ENCODE results near the gene ZFYVE27. TPM values are rescaled to one million over a fixed set of nuclear protein-coding genes. Genes with fewer than 3 reads are reported as not detected.

The ZFYVE27 gene
- total and polyA plus RNA-seq, 2 of the 4 experiments (the other 2 are of a cell fraction) = 13.1 to 22.2 TPM

- H3K9me1 ChIP-seq (ENCODE audit: insufficient read depth, low read length) = no peaks in the 10 kb centered on the region
- H3K9me3 ChIP-seq (ENCODE audit: control insufficient read depth, insufficient read depth, low read length) = no peaks in the 10 kb centered on the region
- H3K79me1 ChIP-seq (ENCODE audit: low read depth in 1 of 2, low read length in 2 of 2) = no peaks in the 10 kb centered on the region
- no peak overlapping the region for H3K14ac ChIP-seq (replicated peaks; ENCODE audit: low read depth, low read length)
- 30% methylated on average over 2 of the region's 11 CpGs; no CpG with 5 or more reads in 1 of the 2 experiments for WGBS, 2 experiments (ENCODE audit: extremely low coverage in 2 of 2, insufficient read length in 1 of 2)
- H2BK120ac ChIP-seq (ENCODE audit: low read depth, low read length) = no peak overlapping the region
- H3K18ac ChIP-seq (ENCODE audit: low read depth, low read length) = no peak overlapping the region
- BruUV-seq (replicated peaks) = no TSS peak
- H3K56ac ChIP-seq (ENCODE audit: extremely low read depth, insufficient read depth, low read length) = no peak overlapping the region
- in situ Hi-C loops (cut with MboI; ENCODE audit: low sequenced_read_pairs) = loop anchor here (25.0 kb wide), 1 partner anchor 259 kb away; the partner anchor contains the start of gene CRTAC1
- POLR2A ChIA-PET (ENCODE audit: unreplicated experiment) = no interaction called here
- H2BK5ac ChIP-seq (ENCODE audit: low read depth, low read length, poor library complexity, severe bottlenecking) = no peak overlapping the region
- no peak overlapping the region for H3K4me3 ChIP-seq (ENCODE audit: insufficient read depth, low read depth, low read length)
- no peak overlapping the region for H4K91ac ChIP-seq (ENCODE audit: insufficient read depth, low read depth, low read length)
- intact Hi-C loops (cut with micrococcal nuclease) = no loop called here
- no peaks in the 10 kb centered on the region for H3K4me1 ChIP-seq (ENCODE audit: control insufficient read depth, insufficient read depth, low read length)
- no peak overlapping the region for H3K9ac ChIP-seq (ENCODE audit: low read depth, low read length)
- no peak overlapping the region for H3K27ac ChIP-seq (ENCODE audit: insufficient read depth, low read length)
- DNase-seq = no peak
- H3K4ac ChIP-seq (ENCODE audit: low read depth, low read length) = no peak overlapping the region
- H2AK9ac ChIP-seq (replicated peaks; ENCODE audit: low read depth, low read length, poor library complexity) = no peak overlapping the region
- TF ChIP-seq MXI1 (IDR thresholded peaks at IDR 0.05; ENCODE audit: borderline replicate concordance, low read depth, low read length) (no peak), USF2 (IDR thresholded peaks at IDR 0.05; ENCODE audit: low read depth, low read length) (no peak), RCOR1 (IDR thresholded peaks at IDR 0.05; ENCODE audit: insufficient replicate concordance, low read length) (no peak), RFX5 (IDR thresholded peaks at IDR 0.05; ENCODE audit: low read depth, low read length) (no peak), ELK1 (IDR thresholded peaks at IDR 0.05; ENCODE audit: borderline replicate concordance, low read depth, low read length) (no peak)
- no peak overlapping the region for H2BK15ac ChIP-seq (ENCODE audit: low read depth, low read length)
- ATAC-seq (ENCODE audit: low read depth) = no peak
- H3K27me3 ChIP-seq (ENCODE audit: control insufficient read depth, insufficient read depth, low read length) = peaks cover 52% of the 10 kb centered on the region
- H4K5ac ChIP-seq (ENCODE audit: low read depth, low read length) = no peak overlapping the region
- CTCF ChIA-PET = interaction anchor here (1.2 kb wide), 1 partner anchor 13 kb away, joined by 4 read pairs; no protein-coding TSS in a partner anchor
- H3K23ac ChIP-seq (ENCODE audit: low read depth, low read length) = no peak overlapping the region
- H2AFZ ChIP-seq (replicated peaks; ENCODE audit: low read length, poor library complexity) = no peak overlapping the region
- no peaks in the 10 kb centered on the region for H3K36me3 ChIP-seq (ENCODE audit: control insufficient read depth, insufficient read depth, low read length)
- no peak overlapping the region for H4K8ac ChIP-seq (ENCODE audit: low read depth in 2 of 2, low read length in 2 of 2)
- dilution Hi-C loops (cut with HindIII; ENCODE audit: low sequenced_read_pairs, unreplicated experiment) = no loop called here
- no peaks in the 10 kb centered on the region for H4K20me1 ChIP-seq (ENCODE audit: insufficient read depth, low read length)
- no peak overlapping the region for H3K4me2 ChIP-seq (ENCODE audit: low read depth, low read length)
- H2BK20ac ChIP-seq (ENCODE audit: low read depth, low read length) = no peak overlapping the region
- no peak overlapping the region for H2AK5ac ChIP-seq (ENCODE audit: low read depth, low read length)
These were observed 41.7 kb downstream of the ZFYVE27 start for GRCh38 chr10:97778452-97779302.

Data from IMR-90 (cell line).